Suprapubic skin (tissue), 4 donors: ENCODE measurements around the gene PRR13.

ENCODE experiments used
- EP300 ChIP-seq: sonication (generic); formaldehyde crosslinking; IDR thresholded peaks from one replicate; pipeline ENCODE4 v1.6.1; 2017; ENCODE audit warnings: antibody characterized with exemption
- POLR2A ChIP-seq, 2 donors: fragments of 450-650 bp; IDR thresholded peaks; one replicate each; pipeline ENCODE4 v1.6.1; 2017; ENCODE audit warnings: antibody characterized with exemption in 2 of 2, mild to moderate bottlenecking in 2 of 2, moderate library complexity in 2 of 2
- POLR2AphosphoS5 ChIP-seq, 3 donors: sonication (generic); formaldehyde crosslinking; IDR thresholded peaks; one replicate each; pipeline ENCODE4 v1.6.1; 2017; ENCODE audit warnings: antibody characterized with exemption in 3 of 3
- TF ChIP-seq, protein P1 (sequence below), 2 donors: fragments of 200-600 bp in 1 of 2; fragments of 450-650 bp in 1 of 2; sonication (generic) in 1 of 2; IDR thresholded peaks; one replicate each; pipeline ENCODE4 v1.5.1; 2016 to 2019; ENCODE audit warnings: antibody characterized with exemption in 2 of 2, mild to moderate bottlenecking in 1 of 2, moderate library complexity in 1 of 2

DNA sequence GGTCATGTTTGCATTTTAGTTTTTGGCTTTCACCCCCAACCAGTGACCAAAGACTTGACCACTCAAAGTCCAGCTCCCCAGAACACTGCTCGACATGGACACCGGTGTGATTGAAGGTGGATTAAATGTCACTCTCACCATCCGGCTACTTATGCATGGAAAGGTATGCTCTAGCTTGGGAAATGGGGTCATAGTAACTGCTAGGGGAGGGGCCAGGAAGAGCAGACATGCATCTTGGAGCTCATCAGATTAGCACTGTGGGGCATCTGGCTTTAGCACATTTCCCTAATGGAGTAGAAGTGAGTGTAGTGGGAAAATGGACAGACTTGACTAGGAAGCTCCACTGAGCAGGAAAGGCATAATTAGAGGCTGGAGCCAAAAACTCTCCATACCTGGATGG, 13.2 kb downstream of the PRR13 start:
- TF ChIP-seq, protein P1, sequence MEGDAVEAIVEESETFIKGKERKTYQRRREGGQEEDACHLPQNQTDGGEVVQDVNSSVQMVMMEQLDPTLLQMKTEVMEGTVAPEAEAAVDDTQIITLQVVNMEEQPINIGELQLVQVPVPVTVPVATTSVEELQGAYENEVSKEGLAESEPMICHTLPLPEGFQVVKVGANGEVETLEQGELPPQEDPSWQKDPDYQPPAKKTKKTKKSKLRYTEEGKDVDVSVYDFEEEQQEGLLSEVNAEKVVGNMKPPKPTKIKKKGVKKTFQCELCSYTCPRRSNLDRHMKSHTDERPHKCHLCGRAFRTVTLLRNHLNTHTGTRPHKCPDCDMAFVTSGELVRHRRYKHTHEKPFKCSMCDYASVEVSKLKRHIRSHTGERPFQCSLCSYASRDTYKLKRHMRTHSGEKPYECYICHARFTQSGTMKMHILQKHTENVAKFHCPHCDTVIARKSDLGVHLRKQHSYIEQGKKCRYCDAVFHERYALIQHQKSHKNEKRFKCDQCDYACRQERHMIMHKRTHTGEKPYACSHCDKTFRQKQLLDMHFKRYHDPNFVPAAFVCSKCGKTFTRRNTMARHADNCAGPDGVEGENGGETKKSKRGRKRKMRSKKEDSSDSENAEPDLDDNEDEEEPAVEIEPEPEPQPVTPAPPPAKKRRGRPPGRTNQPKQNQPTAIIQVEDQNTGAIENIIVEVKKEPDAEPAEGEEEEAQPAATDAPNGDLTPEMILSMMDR (IDR thresholded peaks at IDR 0.05): no peak
- TF ChIP-seq EP300 (no peak), POLR2A (IDR thresholded peaks at IDR 0.05) (no peak), POLR2AphosphoS5 (IDR thresholded peaks at IDR 0.05) (no peak)
